ENCODE measurements around the gene ADAMTS18. TPM values are rescaled to one million over a fixed set of nuclear protein-coding genes. Genes with fewer than 3 reads are reported as not detected.

ADAMTS18 gene
- total RNA-seq, 4 donors from 2014 or later: 0.71 to 1.0 TPM; not detected in 2

DNA sequence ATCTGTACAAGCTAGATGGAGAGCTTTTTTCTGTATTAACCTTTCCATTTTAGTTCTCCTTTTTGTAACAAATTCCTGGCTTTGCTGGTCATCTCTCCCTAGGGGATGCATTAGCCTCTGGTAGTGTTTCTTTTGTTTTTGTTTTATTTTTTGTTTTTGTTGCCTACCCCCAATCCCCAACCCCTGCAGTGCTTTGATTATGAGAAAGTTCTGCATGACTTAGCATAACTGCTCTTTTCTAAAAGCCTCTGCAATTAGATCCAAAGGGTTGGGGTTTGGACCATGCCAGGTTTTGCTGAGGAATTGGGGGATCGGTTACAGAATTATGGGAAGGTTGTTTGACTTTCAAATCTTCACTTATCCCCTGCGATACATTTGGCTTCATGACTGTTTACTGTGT is 98.2 kb downstream of the ADAMTS18 start:
- H3K4me3 ChIP-seq (ENCODE audit: low read depth, poor library complexity, severe bottlenecking): no peak overlapping the region
- no peak for TF ChIP-seq POLR2A (IDR thresholded peaks at IDR 0.05)
- TF ChIP-seq, protein P1, sequence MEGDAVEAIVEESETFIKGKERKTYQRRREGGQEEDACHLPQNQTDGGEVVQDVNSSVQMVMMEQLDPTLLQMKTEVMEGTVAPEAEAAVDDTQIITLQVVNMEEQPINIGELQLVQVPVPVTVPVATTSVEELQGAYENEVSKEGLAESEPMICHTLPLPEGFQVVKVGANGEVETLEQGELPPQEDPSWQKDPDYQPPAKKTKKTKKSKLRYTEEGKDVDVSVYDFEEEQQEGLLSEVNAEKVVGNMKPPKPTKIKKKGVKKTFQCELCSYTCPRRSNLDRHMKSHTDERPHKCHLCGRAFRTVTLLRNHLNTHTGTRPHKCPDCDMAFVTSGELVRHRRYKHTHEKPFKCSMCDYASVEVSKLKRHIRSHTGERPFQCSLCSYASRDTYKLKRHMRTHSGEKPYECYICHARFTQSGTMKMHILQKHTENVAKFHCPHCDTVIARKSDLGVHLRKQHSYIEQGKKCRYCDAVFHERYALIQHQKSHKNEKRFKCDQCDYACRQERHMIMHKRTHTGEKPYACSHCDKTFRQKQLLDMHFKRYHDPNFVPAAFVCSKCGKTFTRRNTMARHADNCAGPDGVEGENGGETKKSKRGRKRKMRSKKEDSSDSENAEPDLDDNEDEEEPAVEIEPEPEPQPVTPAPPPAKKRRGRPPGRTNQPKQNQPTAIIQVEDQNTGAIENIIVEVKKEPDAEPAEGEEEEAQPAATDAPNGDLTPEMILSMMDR (IDR thresholded peaks at IDR 0.05): no peak
- no peak for DNase-seq (ENCODE audit: low spot score in 2 of 2)
- WGBS, 2 donors: 70 to 80% methylated on average over 2 of the region's 2 CpGs
- intact Hi-C loops (cut with DNase I; ENCODE audit: low total_unique reads): no loop called here

DNA sequence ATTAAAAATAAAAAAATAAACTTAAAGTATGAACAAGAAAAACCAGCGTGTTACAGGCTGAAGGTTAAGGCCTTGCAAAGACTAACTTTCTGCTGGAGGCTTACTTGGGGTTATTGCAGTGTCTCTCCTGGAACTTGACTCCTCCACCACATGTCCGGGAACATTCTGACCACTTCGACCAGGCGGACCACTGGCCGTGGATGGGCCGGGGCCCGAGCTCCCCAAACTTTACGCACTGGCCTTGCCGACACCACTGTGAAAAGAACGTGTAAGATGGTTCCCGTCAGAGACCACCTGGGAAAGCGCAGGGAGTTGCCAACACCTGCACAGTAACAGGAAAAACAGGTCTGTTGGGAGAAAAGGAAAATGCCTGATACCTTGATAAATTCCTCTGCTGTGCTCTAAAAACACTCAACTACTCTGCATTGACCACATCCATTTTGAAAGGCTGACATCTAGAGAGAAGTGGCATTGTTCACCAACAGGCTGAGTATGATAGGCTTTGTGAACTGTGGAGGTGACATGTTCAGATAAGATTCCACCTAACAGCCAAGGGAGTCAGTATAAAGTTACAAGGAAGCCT is 99.1 kb downstream of the ADAMTS18 start:
- 65 to 68% methylated on average over 12 of the region's 12 CpGs for whole genome bisulfite sequencing, 2 donors

DNA sequence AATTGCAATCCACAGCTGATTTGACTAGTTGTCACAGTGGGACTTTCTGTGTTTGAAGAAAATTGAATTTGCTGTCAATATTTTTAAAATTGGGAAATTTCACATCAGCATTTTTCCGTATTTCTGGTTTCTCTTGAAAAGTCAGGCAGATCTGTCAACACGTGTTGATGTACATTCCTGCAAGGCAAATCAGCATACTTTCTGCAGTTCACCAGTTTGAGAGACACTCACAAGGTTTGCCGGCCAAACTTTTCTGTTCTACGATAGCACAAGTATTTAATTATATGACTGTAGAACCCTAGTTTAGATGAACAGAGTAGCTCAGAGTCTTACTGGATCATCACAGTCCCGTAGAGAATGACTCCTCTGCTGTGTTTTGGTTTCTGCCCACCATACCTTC is 102.0 kb downstream of the ADAMTS18 start:
- no peak for TF ChIP-seq POLR2A (IDR thresholded peaks at IDR 0.05)
- TF ChIP-seq, protein P1 (IDR thresholded peaks at IDR 0.05): no peak
- no peak for DNase-seq (ENCODE audit: low spot score in 2 of 2)
- no peak overlapping the region for H3K4me3 ChIP-seq (ENCODE audit: low read depth, poor library complexity, severe bottlenecking)
- intact Hi-C loops (cut with DNase I; ENCODE audit: low total_unique reads): no loop called here
- 34 to 44% methylated on average over 5 of the region's 5 CpGs for WGBS, 2 donors

More for the DNA sequence above, 99.1 kb downstream of the ADAMTS18 start:
- intact Hi-C loops (cut with DNase I; ENCODE audit: low total_unique reads): no loop called here
- DNase-seq (ENCODE audit: low spot score in 2 of 2): no peak
- H3K4me3 ChIP-seq (ENCODE audit: low read depth, poor library complexity, severe bottlenecking): no peak overlapping the region
- TF ChIP-seq POLR2A (IDR thresholded peaks at IDR 0.05): no peak
- TF ChIP-seq, protein P1 (IDR thresholded peaks at IDR 0.05): no peak

DNA sequence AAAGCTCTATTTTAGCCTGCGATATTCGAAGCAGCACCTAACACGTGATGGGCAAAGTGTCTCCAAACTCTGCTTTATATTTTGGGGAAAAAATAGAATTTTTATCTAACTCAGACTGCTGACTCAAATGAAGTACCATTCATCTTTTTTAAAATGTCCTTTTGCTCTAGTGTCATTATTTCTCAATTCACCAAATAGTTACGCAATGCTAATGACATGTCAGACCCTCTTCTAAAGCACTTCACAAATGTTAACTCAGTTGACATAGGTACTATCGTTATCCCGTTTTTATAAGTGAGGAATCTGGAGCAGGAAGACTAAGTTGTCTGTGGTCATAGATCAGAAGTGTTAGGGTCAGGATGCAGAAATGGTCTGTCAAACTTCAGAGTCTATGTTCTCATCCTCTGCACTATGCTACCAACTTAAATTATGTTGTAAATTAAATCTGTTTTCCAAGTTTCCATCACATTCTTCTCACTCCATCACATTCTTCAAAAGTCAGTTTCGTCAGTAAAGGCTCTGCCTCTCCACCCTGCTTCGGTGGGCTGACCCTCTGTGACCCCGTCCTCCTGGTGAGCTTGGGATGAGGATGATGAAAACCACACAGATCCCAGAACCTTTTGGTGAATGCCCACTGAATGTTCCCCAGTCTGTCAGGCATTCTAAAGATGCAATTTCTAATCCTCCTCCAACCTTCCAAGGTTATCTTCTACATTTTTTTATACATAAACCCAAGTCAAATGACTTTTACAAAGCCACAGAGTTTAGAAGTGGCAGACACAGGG is 102.8 kb downstream of the ADAMTS18 start:
- TF ChIP-seq, protein P1 (IDR thresholded peaks at IDR 0.05): no peak
- TF ChIP-seq POLR2A (IDR thresholded peaks at IDR 0.05): no peak
- H3K4me3 ChIP-seq (ENCODE audit: low read depth, poor library complexity, severe bottlenecking): no peak overlapping the region
- DNase-seq (ENCODE audit: low spot score in 2 of 2): no peak
- intact Hi-C loops (cut with DNase I; ENCODE audit: low total_unique reads): no loop called here
- 60 to 71% methylated on average over 9 of the region's 9 CpGs for WGBS, 2 donors

DNA sequence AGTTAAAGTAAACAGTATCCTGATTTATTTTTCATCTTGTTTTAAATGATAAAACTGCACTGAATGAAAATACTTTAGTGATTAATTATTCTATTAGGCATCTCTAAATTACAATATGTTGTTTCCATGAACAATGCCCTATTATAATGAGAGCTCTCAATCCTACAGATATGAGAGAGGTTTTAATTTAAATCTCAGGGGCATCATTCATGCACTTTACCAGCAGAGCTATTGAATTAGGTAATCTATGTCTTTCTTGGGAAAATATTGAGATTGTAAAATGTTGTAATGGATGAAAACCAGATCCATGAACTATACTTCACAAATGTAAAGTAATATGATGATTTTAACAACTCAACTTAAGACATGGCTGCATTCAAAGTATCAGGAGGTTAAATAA is 103.8 kb downstream of the ADAMTS18 start:
- DNase-seq (ENCODE audit: low spot score in 2 of 2): no peak
- TF ChIP-seq, protein P1 (IDR thresholded peaks at IDR 0.05): no peak
- no peak for TF ChIP-seq POLR2A (IDR thresholded peaks at IDR 0.05)
- intact Hi-C loops (cut with DNase I; ENCODE audit: low total_unique reads): no loop called here
- no peak overlapping the region for H3K4me3 ChIP-seq (ENCODE audit: low read depth, poor library complexity, severe bottlenecking)
